NOMO-1 treated with DMSO at 0.1 percent for 48 hours (cell line): ENCODE measurements around the gene GRM4.

ENCODE experiments used
- DNase-seq: peaks from one replicate; lab custom pipeline; 2025; ENCODE audit not compliant: unreplicated experiment; lab: John Stamatoyannopoulos, UW

GRM4 gene

DNA sequence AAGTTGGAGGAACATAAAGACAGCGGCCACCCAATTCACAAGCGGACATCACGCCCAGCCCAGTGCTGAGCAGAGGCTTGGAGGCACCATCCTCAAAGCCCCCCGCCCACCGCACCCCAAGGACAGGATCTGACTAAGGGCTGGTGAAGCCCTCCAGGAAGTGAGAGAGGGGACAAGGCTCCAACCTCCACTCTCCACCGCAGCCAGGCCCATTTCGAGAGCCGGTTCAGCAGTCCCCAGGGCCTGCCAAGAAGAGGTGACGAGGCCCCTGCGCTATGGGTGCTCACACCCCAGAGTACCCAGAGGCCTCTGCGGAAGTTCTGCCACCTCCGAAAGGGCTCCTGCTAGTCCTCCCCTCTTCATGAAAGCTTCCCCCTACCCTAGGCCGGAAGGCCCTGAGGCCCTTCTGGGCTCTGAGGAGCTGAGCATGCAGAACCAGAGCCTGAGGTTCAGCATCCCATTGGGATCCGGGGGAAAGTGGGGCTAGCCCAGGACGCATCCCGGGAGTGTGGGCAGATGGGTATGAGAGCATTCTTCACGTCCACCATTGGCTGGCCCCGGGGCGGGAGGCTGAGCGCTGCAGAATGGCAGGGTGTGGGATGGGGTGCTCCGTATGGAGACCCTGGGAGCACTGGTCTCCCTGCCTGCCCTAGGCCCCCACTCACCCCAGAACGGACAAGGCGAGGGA, 2.5 kb downstream of the GRM4 start:
- DNase-seq = no peak

DNA sequence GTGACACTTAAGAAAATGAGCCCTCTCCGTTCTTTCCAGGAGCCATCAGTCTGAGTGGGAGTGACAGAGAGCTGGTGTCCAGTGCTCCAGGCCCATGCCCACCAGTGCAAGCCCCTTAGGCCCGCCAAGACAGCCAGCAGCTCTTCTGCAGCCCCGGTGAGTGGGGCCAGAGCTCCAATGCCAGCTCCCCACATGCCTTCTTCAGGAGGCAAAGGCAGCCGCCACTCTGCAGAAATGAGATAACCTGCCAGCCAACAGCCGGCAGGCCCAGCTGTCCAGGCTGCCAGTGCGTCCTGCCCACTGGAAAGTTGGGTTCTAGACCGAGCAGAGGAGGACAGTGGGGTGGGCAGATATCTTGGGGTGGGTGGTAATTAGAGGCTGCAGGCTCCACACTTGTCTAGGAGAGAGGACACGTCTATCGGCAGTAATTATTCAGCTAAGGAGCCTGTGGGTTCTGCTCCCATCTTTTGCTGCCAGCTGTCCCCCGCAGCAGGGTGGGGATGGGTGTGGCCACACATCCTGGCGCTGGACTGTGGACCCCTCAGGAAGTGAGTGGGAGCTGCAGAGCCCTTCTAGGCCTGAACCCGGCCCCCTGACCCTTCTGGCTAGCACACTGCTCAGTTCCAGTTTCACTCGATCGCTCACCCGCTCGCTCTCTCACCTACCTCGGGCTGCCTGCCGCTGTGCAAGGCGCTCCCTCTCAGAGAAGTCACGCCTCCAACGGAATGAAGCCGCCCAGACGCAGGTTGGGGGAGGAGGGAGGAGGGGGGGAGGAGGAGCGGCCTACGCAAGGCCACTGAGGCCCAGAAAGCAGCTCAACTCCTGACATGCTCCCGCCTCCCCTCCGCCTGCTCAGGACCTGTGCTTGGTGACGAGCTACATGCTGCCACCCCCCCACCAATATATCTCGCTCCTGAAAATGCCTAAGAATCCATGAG, 3.6 kb downstream of the GRM4 start:
- DNase-seq = no peak

DNA sequence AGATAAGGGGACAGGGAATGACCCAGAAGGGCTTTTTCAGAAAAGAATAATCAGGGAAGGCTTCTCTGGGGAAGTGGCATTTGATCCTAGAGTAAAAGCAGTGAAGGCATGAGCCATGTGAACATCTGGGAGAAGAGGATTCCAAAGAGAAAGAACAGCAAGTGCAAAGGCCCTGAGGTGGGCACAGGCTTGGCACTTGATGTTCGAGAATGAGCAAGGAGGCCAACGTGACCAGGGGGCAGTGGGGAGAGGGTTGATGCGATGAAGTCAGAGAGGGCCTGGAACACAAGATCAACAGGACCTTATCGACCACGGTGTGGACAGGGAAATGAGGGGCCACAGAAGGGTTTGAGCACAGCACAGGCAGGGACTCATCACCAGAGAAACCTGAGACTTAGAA, 5.8 kb downstream of the GRM4 start:
- no peak for DNase-seq

DNA sequence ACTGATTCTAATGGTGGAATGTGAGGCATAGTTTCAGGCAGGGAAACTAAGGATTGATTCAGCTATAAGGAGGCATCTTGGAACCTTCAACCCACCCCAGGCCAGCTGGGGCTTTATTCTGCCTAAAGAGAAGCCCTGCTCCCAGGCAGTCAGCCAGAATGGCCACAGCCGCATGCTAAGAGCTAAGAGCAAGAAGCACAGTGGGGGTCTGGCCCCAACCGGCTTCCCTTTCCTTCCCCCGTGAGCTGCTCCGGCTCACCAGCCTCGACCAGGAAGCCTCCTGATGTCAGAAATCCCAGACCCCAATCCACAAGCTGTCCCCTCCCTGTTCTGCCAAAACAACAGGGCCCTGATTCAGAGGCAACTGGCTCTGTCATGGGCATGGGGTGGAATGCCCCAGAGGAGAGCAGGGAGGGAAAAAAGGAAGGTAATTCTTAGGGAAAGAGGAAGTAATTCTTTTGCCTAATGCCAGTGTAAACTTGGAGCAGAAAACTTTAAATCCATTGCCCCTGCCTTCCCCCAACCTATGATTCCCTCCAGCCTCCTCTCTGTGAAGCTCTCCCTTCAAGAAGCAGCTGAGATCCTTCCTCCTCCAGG, 6.9 kb downstream of the GRM4 start:
- DNase-seq = peak; percentile 19

DNA sequence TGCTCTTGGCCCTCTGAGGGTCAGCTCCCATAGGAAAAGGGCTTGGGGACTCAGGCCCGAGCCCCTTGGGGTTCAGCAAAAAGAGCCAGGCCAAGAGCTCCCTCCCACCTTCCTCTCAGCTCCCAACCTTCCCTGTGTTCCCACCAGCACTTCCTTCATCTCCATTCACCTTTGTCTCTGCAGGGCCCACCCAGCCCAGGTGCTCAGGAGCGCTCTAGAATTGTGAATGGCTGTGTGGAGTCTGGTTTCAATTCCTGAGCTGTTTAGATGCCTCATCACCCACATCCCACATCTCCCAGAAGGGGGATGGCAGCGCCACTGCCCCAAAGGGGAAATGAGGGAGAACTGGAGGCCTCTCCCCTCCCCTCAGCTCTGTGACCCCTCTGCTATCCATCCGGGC, 7.7 kb downstream of the GRM4 start:
- no peak for DNase-seq

DNA sequence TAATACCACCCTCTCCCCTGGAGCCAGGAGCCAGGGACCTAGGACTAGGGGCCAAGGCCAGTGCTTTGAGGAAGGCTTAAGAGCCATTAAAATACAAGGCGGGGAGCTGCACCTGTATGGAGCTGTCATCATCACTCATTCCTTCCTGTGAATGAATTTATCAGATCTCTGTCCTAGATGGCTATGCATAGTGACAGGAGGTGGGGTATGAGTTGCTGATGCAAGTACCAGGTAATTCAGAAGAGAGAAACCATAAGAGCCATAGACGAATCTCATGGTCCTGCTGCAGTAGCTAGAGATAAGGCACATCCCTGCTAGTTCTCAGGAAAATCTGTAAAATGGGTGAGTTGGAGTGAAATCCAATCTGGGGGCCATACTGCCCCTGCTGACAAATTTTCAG, 10.3 kb downstream of the GRM4 start:
- no peak for DNase-seq

DNA sequence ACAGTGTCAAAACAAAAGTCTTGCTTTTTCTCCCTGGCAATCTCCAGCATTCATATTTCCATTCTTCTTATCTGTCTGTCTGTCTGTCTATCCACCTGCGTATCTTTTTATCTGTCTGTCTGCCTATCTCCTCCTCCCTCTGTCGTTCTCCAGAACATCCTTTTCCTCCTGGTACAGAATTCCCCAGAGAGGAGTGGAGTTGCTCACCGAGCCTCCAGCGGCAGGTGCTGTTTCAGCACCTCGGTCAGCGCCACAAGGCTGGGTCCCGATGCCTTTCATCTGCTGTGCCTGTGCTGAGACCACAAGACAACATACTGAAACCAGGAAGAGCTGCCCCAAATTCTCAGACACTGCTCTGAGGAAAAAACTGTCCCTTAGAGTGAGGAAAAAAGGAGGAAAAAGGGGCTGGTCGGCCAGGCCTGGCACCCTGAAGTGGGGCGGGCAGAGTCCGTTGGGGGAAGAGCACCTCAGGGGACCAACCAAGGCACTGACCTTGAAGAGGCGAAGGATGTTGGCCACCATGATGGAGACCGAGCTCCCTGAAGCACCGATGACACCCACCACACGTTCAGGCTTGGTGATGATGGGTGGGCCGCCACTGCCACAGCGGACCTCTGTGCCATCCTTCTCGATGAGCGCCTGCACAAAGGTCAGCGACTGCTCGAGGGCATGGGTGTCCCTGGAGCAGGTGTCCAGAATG, 13.3 kb downstream of the GRM4 start:
- peak; percentile 19 for DNase-seq

DNA sequence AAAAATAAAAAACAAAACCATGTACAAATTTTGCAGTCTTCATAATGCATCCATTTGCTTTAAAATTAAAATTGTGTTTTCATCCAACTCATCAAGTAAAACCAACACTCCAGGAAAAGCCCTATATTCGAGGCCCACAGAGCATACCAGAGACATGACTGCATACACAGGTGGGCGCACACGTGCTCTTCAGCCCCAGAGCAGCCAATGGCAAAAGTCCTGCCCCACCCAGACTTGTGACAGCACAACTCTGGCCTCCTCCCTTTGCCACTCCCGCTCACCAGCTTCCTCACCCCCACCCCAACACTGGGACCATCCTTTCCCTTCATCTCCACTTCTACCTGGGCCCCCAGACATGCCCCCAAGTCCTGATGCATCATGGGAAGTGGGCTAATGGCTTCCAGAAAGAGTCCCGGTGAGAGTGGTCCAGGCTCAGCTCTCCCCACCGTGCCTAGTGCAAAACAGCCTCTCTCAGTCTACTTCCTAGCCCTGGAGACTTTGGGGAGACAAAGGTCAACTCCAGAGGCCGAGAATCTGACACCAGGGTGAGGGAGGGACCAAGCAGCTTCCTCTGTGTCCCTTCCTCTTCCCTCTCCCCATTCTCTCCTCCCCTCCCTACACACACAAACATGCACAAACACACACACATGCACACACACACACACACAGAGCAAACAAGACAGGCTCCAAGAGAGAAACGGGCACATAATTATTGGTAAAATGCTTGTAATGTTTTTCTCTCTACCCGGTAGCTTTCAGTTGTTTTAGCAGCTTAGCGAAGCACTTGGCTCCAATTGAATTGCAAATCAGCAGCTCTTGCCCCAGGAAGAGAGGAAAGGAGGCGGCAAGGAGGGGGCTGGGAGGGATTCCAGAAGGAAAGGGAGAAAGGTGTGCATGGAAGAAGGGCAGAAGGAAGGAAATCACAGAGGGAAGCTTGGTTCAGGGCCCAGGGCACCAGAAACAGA, 14.3 kb downstream of the GRM4 start:
- no peak for DNase-seq

DNA sequence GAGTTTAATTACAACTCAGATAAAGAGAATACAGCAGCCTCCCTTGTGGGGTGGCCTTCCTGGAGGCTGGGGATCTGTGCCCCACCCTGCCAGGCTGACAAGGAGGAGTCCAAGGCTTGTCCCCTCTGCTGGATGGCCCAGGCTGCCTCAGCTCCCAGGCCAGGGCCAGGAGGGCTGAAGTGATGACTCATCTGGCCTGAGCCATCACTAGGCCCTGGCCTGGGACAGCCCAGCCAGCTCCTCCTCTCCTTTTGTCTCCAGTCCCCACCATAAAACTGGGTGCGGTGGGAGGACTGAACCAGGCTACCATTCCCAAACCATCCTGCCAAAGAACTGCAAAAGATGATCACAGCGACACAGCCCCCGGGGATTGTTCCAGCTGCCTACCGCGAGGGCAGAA, 15.0 kb downstream of the GRM4 start:
- DNase-seq = no peak

DNA sequence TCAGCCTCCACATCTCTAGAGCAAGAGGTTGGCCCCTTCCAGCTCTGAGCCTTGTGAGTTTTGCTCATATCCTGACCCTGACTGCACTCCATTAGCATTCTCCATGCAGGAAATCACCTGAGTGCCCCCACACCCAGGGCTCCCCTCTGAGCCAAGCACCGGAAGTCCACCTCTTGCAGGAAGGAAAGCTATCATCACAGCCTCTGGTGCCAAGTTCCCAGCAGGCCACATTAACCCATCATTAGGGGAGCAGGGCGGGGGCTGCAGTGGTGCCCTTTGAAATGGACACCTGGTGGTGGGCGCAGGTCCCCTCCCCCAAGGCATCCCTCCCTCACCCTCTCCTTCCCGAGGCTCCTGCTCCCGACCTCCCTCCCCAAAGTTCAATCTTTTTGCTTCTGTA, 16.1 kb downstream of the GRM4 start:
- no peak for DNase-seq

DNA sequence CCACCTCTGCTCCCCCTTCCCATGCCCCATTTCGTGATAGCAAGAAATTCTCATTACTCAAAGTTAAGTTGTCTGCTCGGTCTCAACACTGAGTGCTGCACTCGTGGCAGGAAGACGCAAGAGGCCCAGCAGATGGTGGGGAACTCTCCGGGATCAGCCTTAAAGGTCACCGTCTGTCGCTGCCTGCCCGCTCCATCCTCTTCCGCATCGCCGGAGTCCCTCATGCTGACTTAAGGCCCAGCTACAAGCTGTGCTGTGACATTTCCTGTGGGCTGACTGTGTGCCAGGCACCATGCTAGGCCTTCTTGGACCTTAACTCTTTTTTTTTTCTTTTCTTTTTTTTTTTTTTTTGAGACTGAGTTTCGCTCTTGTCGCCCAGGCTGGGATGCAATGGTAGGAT, 17.8 kb downstream of the GRM4 start:
- no peak for DNase-seq

DNA sequence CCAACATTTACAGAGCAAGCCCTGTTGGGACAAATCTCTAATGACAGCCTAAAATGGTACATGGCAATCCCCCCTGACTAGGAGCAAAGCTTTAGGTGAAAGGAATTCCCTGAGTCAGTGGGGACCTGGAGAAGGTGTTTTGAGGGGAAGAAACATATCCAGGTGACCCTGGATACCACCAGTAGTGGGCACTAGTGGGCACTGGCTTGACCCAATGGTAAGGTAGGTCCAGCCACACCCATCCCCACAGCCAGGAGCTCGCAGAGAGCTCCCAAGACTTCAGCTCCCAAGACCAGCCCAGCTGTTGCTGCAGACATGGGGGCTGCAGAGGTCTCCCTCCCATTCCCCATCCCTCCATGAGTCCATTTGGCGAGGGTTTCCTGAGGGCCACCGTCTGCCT, 19.5 kb downstream of the GRM4 start:
- DNase-seq = no peak

DNA sequence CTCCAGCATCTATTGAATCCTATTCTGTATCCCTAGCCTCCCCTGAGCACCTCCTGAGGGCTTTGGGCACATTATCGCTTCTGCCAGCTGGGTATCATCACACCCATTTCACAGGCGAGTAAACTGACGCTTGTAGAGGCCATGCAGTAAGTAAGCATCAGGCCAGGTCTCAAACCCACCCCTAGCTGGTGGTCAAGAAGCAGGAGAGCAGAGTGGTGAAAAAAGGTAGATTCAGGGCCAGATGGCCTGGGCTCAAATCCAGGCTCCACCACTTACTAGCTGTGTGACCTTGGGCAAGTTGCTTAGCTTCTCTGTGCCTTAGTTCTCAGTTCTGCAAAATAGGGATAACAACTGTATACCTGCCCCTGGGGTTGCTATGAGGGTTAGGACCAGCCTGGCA, 19.9 kb downstream of the GRM4 start:
- no peak for DNase-seq

DNA sequence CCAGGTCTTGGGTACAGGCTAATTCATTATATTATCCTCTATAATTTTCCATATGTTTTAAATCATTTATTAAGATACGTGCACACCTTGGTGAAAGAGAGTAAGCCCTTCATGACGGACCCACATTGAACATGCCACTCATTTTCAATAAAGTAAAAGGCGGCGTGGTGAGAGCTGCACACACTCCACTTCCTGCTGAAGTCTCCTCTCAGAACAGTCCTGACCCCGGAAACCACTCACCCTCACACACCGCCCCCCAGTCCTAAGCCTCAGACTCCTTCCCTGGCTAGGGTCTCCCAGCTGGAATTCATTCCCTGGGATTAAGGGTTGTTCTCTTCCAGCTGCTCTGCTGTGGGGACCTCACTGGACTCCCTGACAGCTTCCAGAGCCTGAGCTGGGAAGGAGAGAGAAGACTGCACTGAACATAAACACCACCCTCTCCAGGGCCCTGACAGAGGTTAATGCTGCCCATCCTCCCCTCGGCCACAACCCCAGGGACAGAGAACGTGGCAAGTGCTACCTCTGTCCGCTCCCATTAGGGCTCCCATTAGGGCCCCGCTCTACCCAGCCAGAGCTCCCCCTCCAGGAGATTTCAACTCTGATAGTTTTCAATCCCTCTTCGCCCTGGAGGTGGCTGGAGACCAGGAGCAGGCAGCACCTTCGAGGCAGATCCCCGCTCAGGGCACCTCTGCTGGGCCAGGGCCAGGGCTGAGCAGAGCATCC, 24.8 kb downstream of the GRM4 start:
- DNase-seq = no peak

DNA sequence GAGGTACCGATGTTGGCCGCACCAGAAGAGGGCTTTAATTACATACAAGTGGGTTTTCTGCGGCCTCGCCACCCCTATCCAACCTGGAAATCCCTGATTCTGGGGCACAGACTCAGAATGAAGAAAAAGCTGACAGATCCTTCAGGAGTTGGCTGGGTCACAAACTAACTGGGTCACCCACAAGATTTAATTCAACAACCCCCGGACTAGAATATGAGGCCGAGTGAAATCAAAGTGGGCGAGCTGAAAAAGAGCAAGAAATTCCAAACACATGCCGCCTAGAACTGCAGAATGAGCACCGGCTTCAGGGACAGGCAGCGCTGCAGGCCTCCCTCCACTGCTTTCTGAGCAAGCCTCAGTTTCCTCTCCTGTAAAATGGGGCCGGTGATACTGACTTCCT, 30.0 kb downstream of the GRM4 start:
- no peak for DNase-seq

DNA sequence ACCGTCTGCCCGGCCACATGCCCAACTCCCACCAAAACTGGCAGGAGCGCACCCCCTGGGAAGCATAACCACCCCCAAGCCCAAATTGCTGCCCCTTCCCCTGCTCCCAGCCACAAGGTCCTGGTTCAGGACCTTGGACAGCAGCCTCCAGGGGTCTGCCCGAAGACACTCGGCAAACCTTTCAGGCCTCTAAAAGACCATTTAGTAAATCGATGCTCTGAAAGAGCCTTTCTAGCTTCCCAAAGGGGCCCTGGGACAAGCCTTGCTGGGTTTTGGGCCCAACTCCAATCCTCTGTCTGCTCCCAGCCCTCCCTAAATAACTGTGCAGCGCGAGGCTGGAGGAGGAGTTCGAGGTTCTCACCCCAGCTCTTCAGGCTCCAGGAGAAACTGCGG, 30.5 kb downstream of the GRM4 start:
- DNase-seq = no peak

DNA sequence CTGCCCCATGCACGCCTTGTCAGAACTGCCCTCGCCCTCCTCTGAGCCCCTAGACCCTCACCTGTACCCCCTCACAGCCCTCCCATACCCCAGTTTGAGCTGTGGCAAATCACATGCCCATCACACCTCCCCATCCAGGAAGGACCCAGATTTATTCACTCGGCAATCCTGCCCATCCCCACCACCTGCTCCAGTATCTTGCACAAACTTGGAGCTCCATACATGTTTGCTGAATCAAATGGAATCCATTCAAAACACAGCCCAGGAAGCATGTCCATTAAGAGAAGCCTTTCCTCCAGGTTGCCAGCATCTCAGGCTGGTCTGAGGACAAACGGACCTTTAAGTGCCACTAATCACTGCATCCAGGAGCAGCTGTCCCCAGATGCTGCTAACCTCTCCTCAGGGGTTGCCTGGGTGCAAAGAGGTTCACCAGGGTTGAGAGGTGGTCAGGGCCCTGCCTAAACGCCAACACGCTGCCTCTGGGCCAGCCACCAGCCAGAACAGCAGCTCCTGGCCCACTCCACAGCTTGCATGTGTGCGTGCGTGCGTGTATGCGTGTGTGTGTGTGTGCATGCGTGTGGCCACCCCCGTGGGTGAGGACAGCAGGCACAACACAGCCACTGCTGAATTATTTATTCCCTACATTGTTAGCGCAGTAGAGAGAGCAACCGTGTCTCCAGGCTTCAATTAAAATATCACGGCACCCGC, 31.0 kb downstream of the GRM4 start:
- no peak for DNase-seq

DNA sequence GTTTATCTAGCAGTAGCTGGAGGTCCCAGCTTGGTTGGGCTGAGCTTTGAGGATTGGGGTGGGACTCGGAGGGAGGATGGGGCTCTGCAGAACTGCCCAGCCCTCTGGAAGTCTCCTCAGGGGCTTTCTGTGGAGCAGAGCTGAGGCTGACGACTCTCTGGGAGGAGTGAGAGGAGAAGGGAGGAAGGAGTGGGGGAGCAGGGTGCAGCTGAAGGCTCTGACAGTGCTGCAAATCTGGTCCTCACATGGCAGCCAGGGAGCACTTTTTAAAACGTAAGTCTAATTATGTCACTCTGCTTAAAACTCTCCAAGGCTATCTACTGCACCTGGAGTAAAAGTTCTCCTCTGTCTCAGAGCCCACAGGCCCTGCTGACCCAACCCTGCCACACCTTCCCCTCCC, 32.4 kb downstream of the GRM4 start:
- DNase-seq = no peak

DNA sequence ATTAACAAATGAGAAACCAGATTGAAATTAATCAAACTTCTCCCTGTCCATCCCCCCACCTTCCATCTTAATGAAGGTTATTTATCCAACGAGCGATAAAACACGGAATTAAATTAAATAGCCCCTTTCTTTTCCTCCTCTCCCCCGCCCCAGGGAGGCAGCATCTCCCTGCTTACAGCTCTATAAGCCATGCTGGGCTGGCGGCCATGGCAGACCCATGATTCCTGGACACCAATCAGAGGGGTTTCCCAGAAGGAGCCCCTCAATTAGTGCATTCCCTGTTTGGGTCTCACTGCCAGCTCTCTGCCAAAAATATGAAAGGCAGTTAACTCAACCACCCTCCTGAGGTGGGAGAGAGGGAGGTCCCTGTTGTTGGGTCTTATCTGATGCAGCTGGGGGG, 33.8 kb downstream of the GRM4 start:
- no peak for DNase-seq
